ENCODE results near the gene KIF25. TPM values are rescaled to one million over a fixed set of nuclear protein-coding genes. Genes with fewer than 3 reads are reported as not detected.

The KIF25 gene
- total RNA-seq, 3 donors from 2014 or later = 0.14 to 1.1 (median 0.41) TPM

GRCh38 chr6:168012431-168013249 is 15.2 kb downstream of the KIF25 start:
- Histone ChIP-seq H3K9me3 (peaks cover 18% of the 10 kb centered on the region), H3K36me3 (ENCODE audit: low read depth) (no peaks in the 10 kb centered on the region), H3K4me1 (ENCODE audit: low read depth) (peaks cover 13% of the 10 kb centered on the region), H3K4me3 (no peak overlapping the region)
- ATAC-seq (no peak), DNase-seq (peak in 1 of 3 donors; percentile 0)
- intact Hi-C loops (cut with DNase I, micrococcal nuclease) = no loop called here
- TF ChIP-seq, protein P1, sequence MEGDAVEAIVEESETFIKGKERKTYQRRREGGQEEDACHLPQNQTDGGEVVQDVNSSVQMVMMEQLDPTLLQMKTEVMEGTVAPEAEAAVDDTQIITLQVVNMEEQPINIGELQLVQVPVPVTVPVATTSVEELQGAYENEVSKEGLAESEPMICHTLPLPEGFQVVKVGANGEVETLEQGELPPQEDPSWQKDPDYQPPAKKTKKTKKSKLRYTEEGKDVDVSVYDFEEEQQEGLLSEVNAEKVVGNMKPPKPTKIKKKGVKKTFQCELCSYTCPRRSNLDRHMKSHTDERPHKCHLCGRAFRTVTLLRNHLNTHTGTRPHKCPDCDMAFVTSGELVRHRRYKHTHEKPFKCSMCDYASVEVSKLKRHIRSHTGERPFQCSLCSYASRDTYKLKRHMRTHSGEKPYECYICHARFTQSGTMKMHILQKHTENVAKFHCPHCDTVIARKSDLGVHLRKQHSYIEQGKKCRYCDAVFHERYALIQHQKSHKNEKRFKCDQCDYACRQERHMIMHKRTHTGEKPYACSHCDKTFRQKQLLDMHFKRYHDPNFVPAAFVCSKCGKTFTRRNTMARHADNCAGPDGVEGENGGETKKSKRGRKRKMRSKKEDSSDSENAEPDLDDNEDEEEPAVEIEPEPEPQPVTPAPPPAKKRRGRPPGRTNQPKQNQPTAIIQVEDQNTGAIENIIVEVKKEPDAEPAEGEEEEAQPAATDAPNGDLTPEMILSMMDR (IDR thresholded peaks at IDR 0.05) = no peak

GRCh38 chr6:168013250-168013915 is 15.9 kb downstream of the KIF25 start:
- ATAC-seq = no peak
- DNase-seq = peak in 1 of 3 donors; percentile 0
- no peaks in the 10 kb centered on the region for H3K36me3 ChIP-seq (ENCODE audit: low read depth)
- TF ChIP-seq, protein P1 (IDR thresholded peaks at IDR 0.05) = no peak
- peaks cover 18% of the 10 kb centered on the region for H3K9me3 ChIP-seq
- no peak overlapping the region for H3K4me3 ChIP-seq
- intact Hi-C loops (cut with DNase I, micrococcal nuclease) = no loop called here
- H3K4me1 ChIP-seq (ENCODE audit: low read depth) = peaks cover 13% of the 10 kb centered on the region

- Histone ChIP-seq H3K4me1 (ENCODE audit: low read depth) (peaks cover 13% of the 10 kb centered on the region), H3K36me3 (ENCODE audit: low read depth) (no peaks in the 10 kb centered on the region), H3K9me3 (peaks cover 18% of the 10 kb centered on the region), H3K4me3 (no peak overlapping the region)
- intact Hi-C loops (cut with DNase I, micrococcal nuclease) = no loop called here
- ATAC-seq (no peak), DNase-seq (peak in 1 of 3 donors; percentile 0)
- TF ChIP-seq, protein P1 (IDR thresholded peaks at IDR 0.05) = no peak
Measured at GRCh38 chr6:168014428-168014827, 17.0 kb downstream of the KIF25 start.

GRCh38 chr6:168015009-168015408 is 17.5 kb downstream of the KIF25 start:
- DNase-seq = no peak

GRCh38 chr6:168015482-168016175 is 18.2 kb downstream of the KIF25 start:
- Histone ChIP-seq H3K9me3 (peaks cover 15% of the 10 kb centered on the region), H3K4me3 (no peak overlapping the region), H3K4me1 (ENCODE audit: low read depth) (peaks cover 13% of the 10 kb centered on the region), H3K36me3 (ENCODE audit: low read depth) (no peaks in the 10 kb centered on the region)
- intact Hi-C loops (cut with DNase I, micrococcal nuclease) = no loop called here
- peak in 1 of 3 donors; percentile 67 for DNase-seq
- TF ChIP-seq, protein P1 (IDR thresholded peaks at IDR 0.05) = no peak
- peak; percentile 76 for ATAC-seq

More at GRCh38 chr6:168015009-168015408, 17.5 kb downstream of the KIF25 start:
- ATAC-seq = no peak
- peaks cover 13% of the 10 kb centered on the region for H3K4me1 ChIP-seq (ENCODE audit: low read depth)
- intact Hi-C loops (cut with DNase I, micrococcal nuclease) = no loop called here
- no peaks in the 10 kb centered on the region for H3K36me3 ChIP-seq (ENCODE audit: low read depth)
- no peak overlapping the region for H3K4me3 ChIP-seq
- TF ChIP-seq, protein P1 (IDR thresholded peaks at IDR 0.05) = no peak
- peaks cover 18% of the 10 kb centered on the region for H3K9me3 ChIP-seq

All from mucosa of descending colon (tissue), 3 donors.